ENCODE measurements around the gene CCT7.

The CCT7 gene

DNA sequence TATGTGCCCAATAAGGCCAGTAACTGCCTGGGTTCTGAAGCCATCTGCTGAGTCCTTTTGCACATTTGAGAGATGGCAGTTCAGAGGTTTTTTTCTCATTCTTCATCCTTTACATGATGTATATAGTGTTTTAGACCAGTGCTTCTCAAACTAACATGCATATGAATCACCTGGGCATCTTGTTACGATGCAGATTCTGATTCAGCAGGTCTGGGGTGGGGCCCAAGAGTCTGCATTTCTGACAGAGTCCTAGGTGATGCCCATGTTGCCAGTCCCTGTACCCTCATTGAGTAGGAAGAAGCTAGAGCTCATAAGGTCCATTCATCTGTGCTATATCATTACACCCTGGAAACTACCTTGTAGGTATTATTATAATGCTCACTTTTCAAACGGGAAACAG is 16.3 kb upstream of the CCT7 start:
- TF ChIP-seq, protein P1, sequence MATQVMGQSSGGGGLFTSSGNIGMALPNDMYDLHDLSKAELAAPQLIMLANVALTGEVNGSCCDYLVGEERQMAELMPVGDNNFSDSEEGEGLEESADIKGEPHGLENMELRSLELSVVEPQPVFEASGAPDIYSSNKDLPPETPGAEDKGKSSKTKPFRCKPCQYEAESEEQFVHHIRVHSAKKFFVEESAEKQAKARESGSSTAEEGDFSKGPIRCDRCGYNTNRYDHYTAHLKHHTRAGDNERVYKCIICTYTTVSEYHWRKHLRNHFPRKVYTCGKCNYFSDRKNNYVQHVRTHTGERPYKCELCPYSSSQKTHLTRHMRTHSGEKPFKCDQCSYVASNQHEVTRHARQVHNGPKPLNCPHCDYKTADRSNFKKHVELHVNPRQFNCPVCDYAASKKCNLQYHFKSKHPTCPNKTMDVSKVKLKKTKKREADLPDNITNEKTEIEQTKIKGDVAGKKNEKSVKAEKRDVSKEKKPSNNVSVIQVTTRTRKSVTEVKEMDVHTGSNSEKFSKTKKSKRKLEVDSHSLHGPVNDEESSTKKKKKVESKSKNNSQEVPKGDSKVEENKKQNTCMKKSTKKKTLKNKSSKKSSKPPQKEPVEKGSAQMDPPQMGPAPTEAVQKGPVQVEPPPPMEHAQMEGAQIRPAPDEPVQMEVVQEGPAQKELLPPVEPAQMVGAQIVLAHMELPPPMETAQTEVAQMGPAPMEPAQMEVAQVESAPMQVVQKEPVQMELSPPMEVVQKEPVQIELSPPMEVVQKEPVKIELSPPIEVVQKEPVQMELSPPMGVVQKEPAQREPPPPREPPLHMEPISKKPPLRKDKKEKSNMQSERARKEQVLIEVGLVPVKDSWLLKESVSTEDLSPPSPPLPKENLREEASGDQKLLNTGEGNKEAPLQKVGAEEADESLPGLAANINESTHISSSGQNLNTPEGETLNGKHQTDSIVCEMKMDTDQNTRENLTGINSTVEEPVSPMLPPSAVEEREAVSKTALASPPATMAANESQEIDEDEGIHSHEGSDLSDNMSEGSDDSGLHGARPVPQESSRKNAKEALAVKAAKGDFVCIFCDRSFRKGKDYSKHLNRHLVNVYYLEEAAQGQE (IDR thresholded peaks at IDR 0.05; ENCODE audit: insufficient read depth in 1 of 2, low read depth in 2 of 2, low read length in 2 of 2) = no peak
- no peak for TF ChIP-seq FOXP2 (optimal IDR thresholded peaks at IDR 0.05; ENCODE audit: borderline replicate concordance, extremely low read depth, extremely low read length, insufficient read depth)
- no peak for TF ChIP-seq POLR2AphosphoS5 (IDR thresholded peaks at IDR 0.05; ENCODE audit: low read depth, low read length)
- no peak for TF ChIP-seq TAF1 (IDR thresholded peaks at IDR 0.05; ENCODE audit: borderline replicate concordance, insufficient read depth, low read length)
- TF ChIP-seq SIN3A (IDR thresholded peaks at IDR 0.05; ENCODE audit: borderline replicate concordance, insufficient read depth, low read length) = no peak

GRCh38 chr2:73218298-73218697 is 15.8 kb upstream of the CCT7 start:
- TF ChIP-seq TAF1 (IDR thresholded peaks at IDR 0.05; ENCODE audit: borderline replicate concordance, insufficient read depth, low read length) = no peak
- no peak for TF ChIP-seq SIN3A (IDR thresholded peaks at IDR 0.05; ENCODE audit: borderline replicate concordance, insufficient read depth, low read length)
- TF ChIP-seq, protein P1 (IDR thresholded peaks at IDR 0.05; ENCODE audit: insufficient read depth in 1 of 2, low read depth in 2 of 2, low read length in 2 of 2) = no peak
- no peak for TF ChIP-seq POLR2AphosphoS5 (IDR thresholded peaks at IDR 0.05; ENCODE audit: low read depth, low read length)
- TF ChIP-seq FOXP2 (optimal IDR thresholded peaks at IDR 0.05; ENCODE audit: borderline replicate concordance, extremely low read depth, extremely low read length, insufficient read depth) = no peak

DNA sequence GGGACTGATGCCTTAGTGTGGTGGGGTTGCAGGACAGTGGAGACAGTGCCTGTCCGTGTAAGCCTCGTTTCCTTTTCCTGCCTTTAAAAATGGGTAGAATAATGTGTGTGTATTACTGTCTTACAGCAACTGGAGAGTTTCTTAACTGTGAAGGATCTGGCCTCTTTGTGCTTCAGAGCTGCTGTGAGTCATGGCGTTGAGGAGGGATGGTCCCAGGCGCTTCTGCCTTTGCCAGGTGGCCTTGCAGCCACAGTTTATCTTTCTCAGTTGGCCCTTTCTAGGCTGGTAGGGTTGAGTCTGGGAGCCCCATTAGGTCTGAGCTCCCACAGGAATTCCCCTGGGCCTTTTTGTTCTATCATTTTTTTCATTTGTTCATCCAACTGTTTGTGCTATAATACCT is 10.3 kb upstream of the CCT7 start:
- TF ChIP-seq SIN3A (IDR thresholded peaks at IDR 0.05; ENCODE audit: borderline replicate concordance, insufficient read depth, low read length) = no peak
- TF ChIP-seq, protein P1 (IDR thresholded peaks at IDR 0.05; ENCODE audit: insufficient read depth in 1 of 2, low read depth in 2 of 2, low read length in 2 of 2) = no peak
- no peak for TF ChIP-seq POLR2AphosphoS5 (IDR thresholded peaks at IDR 0.05; ENCODE audit: low read depth, low read length)
- no peak for TF ChIP-seq FOXP2 (optimal IDR thresholded peaks at IDR 0.05; ENCODE audit: borderline replicate concordance, extremely low read depth, extremely low read length, insufficient read depth)
- TF ChIP-seq TAF1 (IDR thresholded peaks at IDR 0.05; ENCODE audit: borderline replicate concordance, insufficient read depth, low read length) = no peak

- TF ChIP-seq SIN3A (IDR thresholded peaks at IDR 0.05; ENCODE audit: borderline replicate concordance, insufficient read depth, low read length) (no peak), POLR2AphosphoS5 (IDR thresholded peaks at IDR 0.05; ENCODE audit: low read depth, low read length) (no peak), TAF1 (IDR thresholded peaks at IDR 0.05; ENCODE audit: borderline replicate concordance, insufficient read depth, low read length) (no peak)
- TF ChIP-seq, protein P1 (IDR thresholded peaks at IDR 0.05; ENCODE audit: insufficient read depth in 1 of 2, low read depth in 2 of 2, low read length in 2 of 2) = no peak
Observed at GRCh38 chr2:73225513-73226360, 8.4 kb upstream of the CCT7 start.
